ENCODE measurements around the gene PALLD.

PALLD gene

DNA sequence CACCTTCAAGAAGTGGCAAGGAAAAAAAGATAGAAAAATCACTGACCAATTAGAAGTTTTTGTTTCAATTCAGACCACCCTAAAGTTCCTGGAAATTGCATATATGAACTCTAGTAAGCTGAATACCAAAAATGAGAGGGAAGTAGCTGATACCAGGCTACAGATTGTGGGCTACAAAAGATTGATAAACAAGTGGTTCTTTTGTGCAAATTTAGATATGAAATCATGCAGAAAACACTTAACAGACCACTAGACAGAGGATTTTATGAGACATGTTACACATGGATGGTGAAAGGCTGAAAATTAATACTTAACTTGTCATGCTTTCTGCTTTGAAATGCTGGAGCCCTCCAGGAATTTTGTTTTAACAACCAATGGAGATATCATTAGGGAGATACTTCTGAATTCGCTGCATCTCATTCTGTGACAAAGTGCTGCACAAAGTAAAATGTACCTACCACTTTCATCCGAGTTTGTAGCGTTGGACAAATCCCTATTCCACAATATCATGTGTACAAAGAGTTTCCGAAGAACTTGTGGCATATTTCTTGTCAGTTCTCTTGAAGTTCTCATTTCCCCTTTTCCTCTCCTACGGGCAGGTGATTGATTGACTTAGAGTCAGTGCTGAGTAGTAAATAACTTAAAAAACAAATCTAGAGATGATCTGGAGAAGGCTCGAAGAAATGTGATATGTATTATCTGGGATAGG, 235.0 kb downstream of the PALLD start:
- ChIA-PET POLR2A (no interaction called here), CTCF (interaction anchor here (0.6 kb wide), 1 partner anchor 574 kb away, joined by 4 read pairs; no protein-coding TSS in a partner anchor)

DNA sequence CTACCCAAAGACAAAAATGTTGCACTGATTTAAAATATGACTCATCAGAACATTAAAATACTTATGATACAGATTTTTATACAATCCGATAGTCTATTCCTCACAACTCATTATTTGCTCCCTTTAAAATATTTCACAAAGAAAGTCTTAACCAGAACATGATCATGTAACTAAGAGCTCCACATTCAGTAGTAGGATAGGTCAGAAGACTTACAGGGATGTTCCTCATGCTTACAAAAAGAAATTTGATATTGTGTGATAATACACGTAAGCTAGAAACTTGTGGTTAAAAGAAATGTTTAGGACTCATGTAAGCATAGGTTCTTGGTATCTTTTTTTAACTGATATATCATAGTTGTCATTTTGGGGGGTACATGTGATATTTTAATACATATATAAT, 235.9 kb downstream of the PALLD start:
- Histone ChIP-seq H3K9me3 (ENCODE audit: control insufficient read depth, insufficient read depth, low read depth, low read length) (no peaks in the 10 kb centered on the region), H3K4me3 (ENCODE audit: low read depth, low read length) (no peak overlapping the region), H3K27ac (ENCODE audit: extremely low read depth, low read depth, low read length) (no peak overlapping the region), H3K36me3 (ENCODE audit: control insufficient read depth in 2 of 2, insufficient read depth in 1 of 2, low read length in 2 of 2) (no peaks in the 10 kb centered on the region), H3K4me1 (ENCODE audit: control insufficient read depth, insufficient read depth, low read length) (0 out of 2 replicates have a peak, but pooled peaks cover 5% of the 10 kb centered on the region)
- POLR2A ChIA-PET: no interaction called here
- CTCF ChIA-PET: interaction anchor here (0.6 kb wide), 1 partner anchor 1447 kb away, joined by 3 read pairs; no protein-coding TSS in a partner anchor
- no peak for TF ChIP-seq ZBTB7A (tag by site-specific recombination; IDR thresholded peaks at IDR 0.05; ENCODE audit: low read depth)
- no peak for TF ChIP-seq ZNF624 (tag by site-specific recombination; IDR thresholded peaks at IDR 0.05)
- no peak for TF ChIP-seq ZNF114 (tag by site-specific recombination; IDR thresholded peaks at IDR 0.05)
- no peak for TF ChIP-seq ZNF202 (tag by site-specific recombination; IDR thresholded peaks at IDR 0.05; ENCODE audit: borderline replicate concordance)
- no peak for TF ChIP-seq ZNF561 (tag by site-specific recombination; IDR thresholded peaks at IDR 0.05; ENCODE audit: borderline replicate concordance)
- no peak for TF ChIP-seq ZNF555 (tag by site-specific recombination; conservative IDR thresholded peaks at IDR 0.05)
- no peak for TF ChIP-seq ZNF48 (tag by site-specific recombination; IDR thresholded peaks at IDR 0.05)
- TF ChIP-seq, protein P1, sequence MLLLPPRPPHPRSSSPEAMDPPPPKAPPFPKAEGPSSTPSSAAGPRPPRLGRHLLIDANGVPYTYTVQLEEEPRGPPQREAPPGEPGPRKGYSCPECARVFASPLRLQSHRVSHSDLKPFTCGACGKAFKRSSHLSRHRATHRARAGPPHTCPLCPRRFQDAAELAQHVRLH (tag by site-specific recombination; IDR thresholded peaks at IDR 0.05): no peak
- TF ChIP-seq, protein P2, sequence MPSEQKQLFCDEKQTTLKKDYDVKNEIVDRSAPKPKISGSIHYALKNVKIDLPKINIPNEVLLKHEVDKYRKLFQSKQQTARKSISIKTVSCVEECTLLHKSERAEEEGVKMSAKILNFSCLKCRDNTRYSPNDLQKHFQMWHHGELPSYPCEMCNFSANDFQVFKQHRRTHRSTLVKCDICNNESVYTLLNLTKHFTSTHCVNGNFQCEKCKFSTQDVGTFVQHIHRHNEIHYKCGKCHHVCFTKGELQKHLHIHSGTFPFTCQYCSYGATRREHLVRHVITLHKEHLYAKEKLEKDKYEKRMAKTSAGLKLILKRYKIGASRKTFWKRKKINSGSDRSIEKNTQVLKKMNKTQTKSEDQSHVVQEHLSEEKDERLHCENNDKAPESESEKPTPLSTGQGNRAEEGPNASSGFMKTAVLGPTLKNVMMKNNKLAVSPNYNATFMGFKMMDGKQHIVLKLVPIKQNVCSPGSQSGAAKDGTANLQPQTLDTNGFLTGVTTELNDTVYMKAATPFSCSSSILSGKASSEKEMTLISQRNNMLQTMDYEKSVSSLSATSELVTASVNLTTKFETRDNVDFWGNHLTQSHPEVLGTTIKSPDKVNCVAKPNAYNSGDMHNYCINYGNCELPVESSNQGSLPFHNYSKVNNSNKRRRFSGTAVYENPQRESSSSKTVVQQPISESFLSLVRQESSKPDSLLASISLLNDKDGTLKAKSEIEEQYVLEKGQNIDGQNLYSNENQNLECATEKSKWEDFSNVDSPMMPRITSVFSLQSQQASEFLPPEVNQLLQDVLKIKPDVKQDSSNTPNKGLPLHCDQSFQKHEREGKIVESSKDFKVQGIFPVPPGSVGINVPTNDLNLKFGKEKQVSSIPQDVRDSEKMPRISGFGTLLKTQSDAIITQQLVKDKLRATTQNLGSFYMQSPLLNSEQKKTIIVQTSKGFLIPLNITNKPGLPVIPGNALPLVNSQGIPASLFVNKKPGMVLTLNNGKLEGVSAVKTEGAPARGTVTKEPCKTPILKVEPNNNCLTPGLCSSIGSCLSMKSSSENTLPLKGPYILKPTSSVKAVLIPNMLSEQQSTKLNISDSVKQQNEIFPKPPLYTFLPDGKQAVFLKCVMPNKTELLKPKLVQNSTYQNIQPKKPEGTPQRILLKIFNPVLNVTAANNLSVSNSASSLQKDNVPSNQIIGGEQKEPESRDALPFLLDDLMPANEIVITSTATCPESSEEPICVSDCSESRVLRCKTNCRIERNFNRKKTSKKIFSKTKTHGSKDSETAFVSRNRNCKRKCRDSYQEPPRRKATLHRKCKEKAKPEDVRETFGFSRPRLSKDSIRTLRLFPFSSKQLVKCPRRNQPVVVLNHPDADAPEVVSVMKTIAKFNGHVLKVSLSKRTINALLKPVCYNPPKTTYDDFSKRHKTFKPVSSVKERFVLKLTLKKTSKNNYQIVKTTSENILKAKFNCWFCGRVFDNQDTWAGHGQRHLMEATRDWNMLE (tag by site-specific recombination; conservative IDR thresholded peaks at IDR 0.05; ENCODE audit: low read depth): no peak
- TF ChIP-seq KLF1 (tag by site-specific recombination; IDR thresholded peaks at IDR 0.05): no peak

More for the DNA sequence above, 235.0 kb downstream of the PALLD start:
- no peak overlapping the region for H3K27ac ChIP-seq (ENCODE audit: extremely low read depth, low read depth, low read length)
- H3K9me3 ChIP-seq (ENCODE audit: control insufficient read depth, insufficient read depth, low read depth, low read length): no peaks in the 10 kb centered on the region
- H3K4me1 ChIP-seq (ENCODE audit: control insufficient read depth, insufficient read depth, low read length): 0 out of 2 replicates have a peak, but pooled peaks cover 5% of the 10 kb centered on the region
- H3K4me3 ChIP-seq (ENCODE audit: low read depth, low read length): no peak overlapping the region
- TF ChIP-seq YY2 (tag by site-specific recombination; IDR thresholded peaks at IDR 0.05) (no peak), ZNF549 (tag by site-specific recombination; IDR thresholded peaks at IDR 0.05) (no peak), ZNF501 (tag by site-specific recombination; IDR thresholded peaks at IDR 0.05) (no peak), REPIN1 (tag by site-specific recombination; IDR thresholded peaks at IDR 0.05; ENCODE audit: low read depth) (no peak), ZNF2 (tag by site-specific recombination; IDR thresholded peaks at IDR 0.05) (no peak)
- TF ChIP-seq, protein P3, sequence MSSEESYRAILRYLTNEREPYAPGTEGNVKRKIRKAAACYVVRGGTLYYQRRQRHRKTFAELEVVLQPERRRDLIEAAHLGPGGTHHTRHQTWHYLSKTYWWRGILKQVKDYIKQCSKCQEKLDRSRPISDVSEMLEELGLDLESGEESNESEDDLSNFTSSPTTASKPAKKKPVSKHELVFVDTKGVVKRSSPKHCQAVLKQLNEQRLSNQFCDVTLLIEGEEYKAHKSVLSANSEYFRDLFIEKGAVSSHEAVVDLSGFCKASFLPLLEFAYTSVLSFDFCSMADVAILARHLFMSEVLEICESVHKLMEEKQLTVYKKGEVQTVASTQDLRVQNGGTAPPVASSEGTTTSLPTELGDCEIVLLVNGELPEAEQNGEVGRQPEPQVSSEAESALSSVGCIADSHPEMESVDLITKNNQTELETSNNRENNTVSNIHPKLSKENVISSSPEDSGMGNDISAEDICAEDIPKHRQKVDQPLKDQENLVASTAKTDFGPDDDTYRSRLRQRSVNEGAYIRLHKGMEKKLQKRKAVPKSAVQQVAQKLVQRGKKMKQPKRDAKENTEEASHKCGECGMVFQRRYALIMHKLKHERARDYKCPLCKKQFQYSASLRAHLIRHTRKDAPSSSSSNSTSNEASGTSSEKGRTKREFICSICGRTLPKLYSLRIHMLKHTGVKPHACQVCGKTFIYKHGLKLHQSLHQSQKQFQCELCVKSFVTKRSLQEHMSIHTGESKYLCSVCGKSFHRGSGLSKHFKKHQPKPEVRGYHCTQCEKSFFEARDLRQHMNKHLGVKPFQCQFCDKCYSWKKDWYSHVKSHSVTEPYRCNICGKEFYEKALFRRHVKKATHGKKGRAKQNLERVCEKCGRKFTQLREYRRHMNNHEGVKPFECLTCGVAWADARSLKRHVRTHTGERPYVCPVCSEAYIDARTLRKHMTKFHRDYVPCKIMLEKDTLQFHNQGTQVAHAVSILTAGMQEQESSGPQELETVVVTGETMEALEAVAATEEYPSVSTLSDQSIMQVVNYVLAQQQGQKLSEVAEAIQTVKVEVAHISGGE (tag by site-specific recombination; conservative IDR thresholded peaks at IDR 0.05; ENCODE audit: low read depth): no peak
- TF ChIP-seq, protein P4, sequence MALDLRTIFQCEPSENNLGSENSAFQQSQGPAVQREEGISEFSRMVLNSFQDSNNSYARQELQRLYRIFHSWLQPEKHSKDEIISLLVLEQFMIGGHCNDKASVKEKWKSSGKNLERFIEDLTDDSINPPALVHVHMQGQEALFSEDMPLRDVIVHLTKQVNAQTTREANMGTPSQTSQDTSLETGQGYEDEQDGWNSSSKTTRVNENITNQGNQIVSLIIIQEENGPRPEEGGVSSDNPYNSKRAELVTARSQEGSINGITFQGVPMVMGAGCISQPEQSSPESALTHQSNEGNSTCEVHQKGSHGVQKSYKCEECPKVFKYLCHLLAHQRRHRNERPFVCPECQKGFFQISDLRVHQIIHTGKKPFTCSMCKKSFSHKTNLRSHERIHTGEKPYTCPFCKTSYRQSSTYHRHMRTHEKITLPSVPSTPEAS (tag by site-specific recombination; IDR thresholded peaks at IDR 0.05): no peak
- TF ChIP-seq, protein P5, sequence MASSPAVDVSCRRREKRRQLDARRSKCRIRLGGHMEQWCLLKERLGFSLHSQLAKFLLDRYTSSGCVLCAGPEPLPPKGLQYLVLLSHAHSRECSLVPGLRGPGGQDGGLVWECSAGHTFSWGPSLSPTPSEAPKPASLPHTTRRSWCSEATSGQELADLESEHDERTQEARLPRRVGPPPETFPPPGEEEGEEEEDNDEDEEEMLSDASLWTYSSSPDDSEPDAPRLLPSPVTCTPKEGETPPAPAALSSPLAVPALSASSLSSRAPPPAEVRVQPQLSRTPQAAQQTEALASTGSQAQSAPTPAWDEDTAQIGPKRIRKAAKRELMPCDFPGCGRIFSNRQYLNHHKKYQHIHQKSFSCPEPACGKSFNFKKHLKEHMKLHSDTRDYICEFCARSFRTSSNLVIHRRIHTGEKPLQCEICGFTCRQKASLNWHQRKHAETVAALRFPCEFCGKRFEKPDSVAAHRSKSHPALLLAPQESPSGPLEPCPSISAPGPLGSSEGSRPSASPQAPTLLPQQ (tag by site-specific recombination; IDR thresholded peaks at IDR 0.05): no peak
- no peaks in the 10 kb centered on the region for H3K36me3 ChIP-seq (ENCODE audit: control insufficient read depth in 2 of 2, insufficient read depth in 1 of 2, low read length in 2 of 2)

Measured in HEK293 (cell line).